Measurements from ENCODE around the gene ITGA3.

ITGA3 gene

DNA sequence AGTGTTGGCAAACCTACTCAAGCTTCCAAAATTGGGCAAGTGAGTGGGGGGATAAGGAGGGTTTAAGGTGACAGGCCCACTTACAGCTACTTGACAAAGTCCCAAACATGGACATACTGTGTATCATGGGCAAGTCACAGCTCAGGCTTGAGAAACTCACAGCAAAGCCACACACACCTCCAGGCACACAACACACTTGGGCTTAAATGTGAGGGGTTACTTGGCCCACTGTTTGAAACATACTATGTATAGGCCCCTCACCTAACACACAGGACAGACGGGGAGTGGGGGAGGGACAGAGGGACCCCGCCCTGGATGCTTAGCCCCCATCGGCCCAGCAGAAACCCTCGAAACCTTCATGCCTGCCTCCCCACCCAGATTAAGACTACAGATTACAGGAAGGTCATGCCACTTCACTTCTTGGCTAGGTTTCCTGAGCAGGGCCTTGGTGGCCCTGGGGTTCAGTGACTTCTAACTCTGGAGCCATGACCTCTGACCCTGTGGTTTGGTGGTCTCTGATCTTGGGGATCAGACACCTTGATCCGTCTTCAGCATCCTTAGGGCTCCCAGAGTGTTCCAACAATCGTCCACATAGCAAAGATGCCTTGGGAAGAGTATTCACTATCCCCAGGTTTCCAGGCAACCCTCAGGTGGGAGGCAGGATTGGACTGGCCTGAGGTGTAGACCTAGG lies 76.3 kb downstream of the ITGA3 start:
- no peak for DNase-seq

DNA sequence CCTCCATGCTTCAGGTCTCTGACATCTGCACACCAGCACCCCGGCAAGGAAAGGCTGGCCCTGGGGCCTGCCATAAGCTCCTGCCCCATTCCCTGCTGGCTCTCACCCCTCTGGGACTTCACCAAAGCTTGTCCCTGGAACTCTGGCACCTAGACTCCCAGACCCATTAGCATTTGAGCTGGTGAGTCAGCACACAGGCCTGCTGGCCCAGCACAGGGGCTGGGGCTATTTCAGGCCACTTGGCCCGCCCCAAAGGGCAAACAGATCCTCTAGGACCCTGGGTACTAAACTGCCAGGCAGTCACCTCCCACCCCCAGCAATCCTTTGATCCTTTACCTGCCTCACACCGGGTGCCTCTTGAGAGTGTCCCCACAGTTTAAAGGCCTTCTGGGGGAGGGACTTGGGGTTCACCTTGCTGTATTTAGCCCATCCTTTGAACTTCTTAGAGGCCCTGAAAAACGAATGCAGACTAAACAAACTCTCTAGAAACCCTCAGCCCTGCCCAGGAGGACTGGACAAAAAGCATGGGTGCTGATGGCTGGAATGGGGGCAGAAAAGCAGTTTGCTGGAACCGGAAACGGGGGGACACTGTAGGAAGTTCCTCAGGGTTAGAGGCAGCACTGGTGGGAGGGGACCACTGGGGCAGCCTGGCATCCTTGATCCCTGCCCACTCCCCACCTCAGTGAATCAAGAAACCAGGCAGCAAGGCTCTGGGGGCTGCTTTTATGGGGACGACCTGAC lies 77.3 kb downstream of the ITGA3 start:
- DNase-seq: no peak

DNA sequence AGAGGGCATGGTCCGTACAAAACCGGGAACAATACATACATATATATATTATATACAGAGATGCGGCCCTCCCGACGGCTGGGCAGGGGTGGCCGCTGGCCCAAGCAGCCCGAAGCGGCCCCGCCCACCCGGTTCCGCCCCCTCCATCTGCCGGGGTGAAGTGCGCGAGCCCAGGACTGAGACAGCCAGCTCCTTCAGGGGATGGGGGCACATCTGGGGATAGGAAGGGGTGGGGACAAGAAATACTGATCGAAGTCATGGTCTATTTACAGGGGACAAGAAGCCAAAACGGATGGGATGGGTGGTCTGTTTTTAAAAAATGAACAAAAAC lies 77.8 kb downstream of the ITGA3 start:
- no peak for DNase-seq

DNA sequence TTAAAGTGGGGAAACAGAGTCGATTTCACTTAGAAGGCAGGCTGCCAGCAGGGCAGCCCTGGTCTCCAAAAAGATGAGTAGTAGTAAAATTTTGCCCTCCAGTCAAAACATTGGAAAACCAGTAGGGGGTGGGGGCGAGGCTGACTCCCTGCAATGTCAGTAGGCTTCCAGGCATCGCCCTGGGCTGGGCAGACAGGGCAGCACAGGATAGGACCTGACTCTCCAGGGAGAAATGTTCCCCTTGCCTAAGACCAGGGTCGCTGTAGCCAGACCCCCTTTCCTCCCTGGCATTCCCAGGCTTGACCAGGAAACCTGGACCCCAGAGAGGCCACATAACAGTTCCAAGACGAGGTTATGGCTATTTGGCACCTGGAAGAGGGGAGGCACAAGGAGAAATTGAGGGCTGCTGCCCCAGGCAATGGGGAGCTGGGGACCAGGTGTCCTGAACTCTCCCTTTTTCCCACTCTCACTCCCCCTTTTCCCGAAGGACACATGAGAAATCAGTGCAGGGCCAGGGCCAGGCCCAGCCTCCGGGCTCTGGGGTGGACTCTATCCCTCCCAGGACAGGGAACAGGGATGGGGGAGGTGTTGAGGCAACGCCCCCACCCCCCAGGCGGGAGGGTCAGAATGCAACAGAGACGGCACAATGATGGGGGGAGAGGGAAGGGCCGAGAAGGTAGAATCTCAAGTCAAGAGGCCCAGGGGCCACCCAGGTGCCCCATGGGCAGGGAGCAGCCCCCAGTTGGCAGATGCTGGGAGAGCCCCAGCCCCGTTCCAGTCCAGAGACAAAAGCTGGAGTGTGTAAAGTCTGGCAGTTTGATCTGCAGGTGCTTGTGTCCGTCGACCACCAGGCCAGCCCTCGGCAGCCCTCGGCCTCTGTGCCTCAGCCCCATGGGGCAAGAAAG lies 78.5 kb downstream of the ITGA3 start:
- DNase-seq: no peak

DNA sequence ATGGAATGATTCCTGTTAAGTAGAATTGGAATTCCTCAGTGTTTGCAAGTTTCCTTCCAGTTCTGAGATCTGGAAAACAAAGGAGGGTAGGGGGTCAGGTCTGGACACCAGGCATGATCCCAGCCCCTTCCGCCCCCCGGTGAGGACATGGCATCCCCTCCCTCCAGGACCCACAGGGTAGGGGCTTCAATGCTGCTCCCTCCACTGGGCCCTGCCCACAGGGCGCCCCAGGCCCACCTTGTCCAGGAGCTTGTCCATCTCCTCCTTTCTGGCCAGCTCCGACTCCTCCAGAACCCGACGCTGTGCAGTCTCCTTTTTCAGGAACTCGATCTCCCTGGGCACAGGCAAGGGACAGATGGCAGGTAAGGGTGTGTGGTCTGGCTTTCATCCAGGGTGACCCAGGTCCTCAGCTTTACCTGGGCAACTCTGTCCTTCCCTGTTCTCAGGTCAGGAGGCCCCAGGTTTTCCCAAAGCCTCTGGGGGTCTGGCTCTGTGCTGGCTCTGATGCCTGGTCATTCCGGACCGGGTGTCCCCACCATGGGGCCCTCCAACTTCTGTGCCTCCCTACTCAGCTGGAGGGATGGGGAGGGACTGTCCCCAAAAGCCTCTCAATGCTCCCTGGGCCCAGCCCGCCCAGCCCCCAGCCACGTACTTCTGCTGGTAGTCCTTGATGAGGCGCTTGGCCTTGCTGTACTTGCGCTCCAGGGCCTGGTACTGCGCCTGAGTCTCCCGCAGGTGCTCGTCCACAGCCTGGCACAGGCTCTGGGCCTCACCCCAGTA lies 79.6 kb downstream of the ITGA3 start:
- DNase-seq: no peak

DNA sequence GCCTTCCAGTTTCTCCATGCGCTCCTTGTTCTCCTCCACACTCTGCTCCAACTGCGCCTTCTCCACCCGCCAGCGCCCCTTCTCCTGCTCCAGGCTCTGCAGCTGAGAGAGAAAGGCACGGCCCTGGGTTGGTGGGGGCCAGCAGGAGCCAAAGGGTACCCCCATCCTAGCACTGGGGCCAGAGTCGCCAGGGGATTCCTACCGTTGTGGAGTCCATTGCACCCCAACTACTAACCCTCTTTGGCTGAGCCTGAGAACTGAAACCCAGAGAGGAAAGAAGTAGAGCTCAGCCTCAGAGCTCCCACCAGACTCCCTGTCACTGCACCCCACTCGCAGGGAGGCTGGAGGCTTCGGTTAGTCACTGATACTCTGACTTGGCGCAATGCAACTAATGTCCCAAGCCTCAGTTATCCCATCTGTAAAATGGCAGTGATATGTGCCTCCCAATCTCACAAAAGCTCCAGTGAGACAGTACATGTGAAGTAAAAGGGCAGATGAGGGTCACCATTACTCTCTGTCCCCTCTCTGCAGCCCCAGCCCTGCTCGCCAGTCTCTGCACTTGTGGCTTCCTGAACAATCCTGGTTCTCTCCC lies 80.3 kb downstream of the ITGA3 start:
- no peak for DNase-seq

DNA sequence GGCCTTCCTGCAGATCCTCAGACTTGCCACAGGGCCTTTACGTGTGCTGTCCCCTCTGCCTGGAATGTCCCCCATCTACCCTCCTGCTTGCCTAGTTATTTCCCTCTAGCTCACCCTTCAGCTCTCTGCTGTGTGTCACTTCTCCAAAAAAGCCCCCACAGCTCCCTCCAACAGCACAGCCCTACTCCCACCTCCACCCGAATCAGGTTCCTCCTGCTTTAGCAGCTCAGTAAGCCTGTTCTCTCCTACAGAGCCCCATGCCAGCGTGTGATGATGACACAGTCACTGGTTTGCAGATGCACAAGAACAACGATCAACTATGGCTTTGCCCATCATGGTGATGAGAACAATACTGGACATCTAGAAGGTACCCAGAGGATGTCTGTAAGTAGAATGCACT lies 81.1 kb downstream of the ITGA3 start:
- no peak for DNase-seq

DNA sequence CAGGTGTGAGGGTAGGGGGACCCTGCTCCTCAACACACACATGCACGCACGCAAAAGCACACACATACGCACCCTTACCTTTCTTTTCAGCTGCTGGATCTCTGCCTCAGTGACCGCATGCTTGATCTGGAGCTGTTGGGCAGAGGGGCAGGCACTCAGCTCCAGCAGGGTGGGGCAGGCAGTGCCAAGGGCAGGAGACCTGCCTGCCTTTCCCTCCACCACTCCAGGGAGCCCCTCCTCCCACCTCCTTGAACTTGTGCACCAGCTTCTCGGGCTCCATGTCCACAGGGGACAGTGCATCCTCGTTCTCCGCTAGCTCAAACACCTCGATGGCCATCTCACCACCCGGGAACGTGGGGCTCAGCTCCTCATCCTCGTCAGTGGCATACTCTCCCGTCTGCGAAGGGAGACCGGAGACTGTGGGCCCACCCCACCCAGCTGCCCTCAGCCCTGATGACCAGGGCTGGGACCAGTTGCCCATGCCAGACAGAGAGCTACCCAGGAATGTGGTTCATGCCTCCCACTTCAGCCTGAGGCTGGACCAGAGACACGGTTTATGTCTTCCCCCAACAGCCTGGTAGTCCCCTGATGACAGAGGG lies 83.4 kb downstream of the ITGA3 start:
- DNase-seq: no peak
